Islet precursor cell (in vitro differentiated cells): ENCODE results near the gene RHOXF2.
"Not testable (repeated sequence)": the region's sequence is repeated elsewhere in the genome, so short reads cannot be mapped to it uniquely, and the experiment has no call there.

Experiments
- DNase-seq: peaks from one replicate; pipeline ENCODE4 v3.0.0-alpha.2; 2018

Gene RHOXF2

GRCh38 chrX:120158313-120158712 lies at the start of gene RHOXF2:
TSS of gene RHOXF2 (plus strand) at chrX:120158613. CDS start at chrX:120158751, 138 bp downstream.
- DNase-seq = not testable (repeated sequence)

- no peak for DNase-seq
Measured at GRCh38 chrX:120109378-120109777, 49.0 kb upstream of the RHOXF2 start.

GRCh38 chrX:120111611-120112010 lies 46.8 kb upstream of the RHOXF2 start:
- no peak for DNase-seq

- no peak for DNase-seq
Measured at GRCh38 chrX:120115438-120115963, 42.9 kb upstream of the RHOXF2 start, which contains the start of gene RHOXF1. TSS of gene RHOXF1 (minus strand) at chrX:120115913. CDS start at chrX:120115862, 51 bp downstream.

GRCh38 chrX:120120223-120120622 lies 38.2 kb upstream of the RHOXF2 start:
- DNase-seq = no peak

- no peak for DNase-seq
Measured at GRCh38 chrX:120125444-120125843, 33.0 kb upstream of the RHOXF2 start.

GRCh38 chrX:120128306-120128846 lies 30.0 kb upstream of the RHOXF2 start:
- not testable (repeated sequence) for DNase-seq

GRCh38 chrX:120136128-120136527 lies 22.3 kb upstream of the RHOXF2 start:
- no peak for DNase-seq

GRCh38 chrX:120136840-120137239 lies 21.6 kb upstream of the RHOXF2 start:
- no peak for DNase-seq

GRCh38 chrX:120137439-120137838 lies 21.0 kb upstream of the RHOXF2 start:
- DNase-seq = no peak

GRCh38 chrX:120140293-120140981 lies 18.0 kb upstream of the RHOXF2 start:
- DNase-seq = no peak

- DNase-seq = no peak
Measured at GRCh38 chrX:120144178-120144844, 14.1 kb upstream of the RHOXF2 start.

GRCh38 chrX:120145295-120145925 lies 13.0 kb upstream of the RHOXF2 start:
- DNase-seq = no peak

- DNase-seq = not testable (repeated sequence)
Measured at GRCh38 chrX:120146323-120146722, 12.1 kb upstream of the RHOXF2 start.

GRCh38 chrX:120147537-120147936 lies 10.9 kb upstream of the RHOXF2 start:
- DNase-seq = no peak

GRCh38 chrX:120150109-120150744 lies 8.2 kb upstream of the RHOXF2 start:
- DNase-seq = not testable (repeated sequence)

- DNase-seq = not testable (repeated sequence)
Measured at GRCh38 chrX:120159086-120159485, 673 bp downstream of the RHOXF2 start.

GRCh38 chrX:120193254-120193653 lies 34.8 kb downstream of the RHOXF2 start:
- DNase-seq = not testable (repeated sequence)

- DNase-seq = not testable (repeated sequence)
Measured at GRCh38 chrX:120193720-120194119, 35.3 kb downstream of the RHOXF2 start.

GRCh38 chrX:120195786-120196185 lies 37.4 kb downstream of the RHOXF2 start:
- not testable (repeated sequence) for DNase-seq

- DNase-seq = not testable (repeated sequence)
Measured at GRCh38 chrX:120196626-120197283, 38.3 kb downstream of the RHOXF2 start.

- DNase-seq = no peak
Measured at GRCh38 chrX:120200851-120201250, 42.4 kb downstream of the RHOXF2 start.
